Amniotic epithelial cell (primary cell): Measurements from ENCODE around the gene PHTF1.
"Not testable (repeated sequence)": the region's sequence is repeated elsewhere in the genome, so short reads cannot be mapped to it uniquely, and the experiment has no call there.

Experiments
- DNase-seq: peaks from one replicate; pipeline ENCODE4 v3.0.0-alpha.2; 2010; ENCODE audit warnings: low read depth

The PHTF1 gene

DNA sequence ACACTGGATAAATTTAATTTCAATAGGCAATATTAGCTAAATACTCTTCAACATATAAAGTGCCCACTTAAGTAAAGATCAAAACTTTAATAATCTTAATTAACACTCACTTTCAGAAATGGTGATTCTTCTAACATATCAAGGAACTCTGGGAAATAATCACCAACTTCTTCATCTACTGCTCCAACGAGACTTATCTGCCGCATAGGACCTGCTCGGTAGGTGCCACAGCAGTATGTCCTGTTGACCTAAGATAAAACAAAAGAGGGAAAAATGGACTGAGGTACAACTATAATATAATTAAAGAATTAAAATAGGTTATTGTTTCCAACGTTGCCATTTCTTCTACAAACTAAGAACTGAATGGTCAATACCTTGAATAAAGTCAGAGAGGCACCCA is 18.3 kb upstream of the PHTF1 start:
- DNase-seq: no peak

DNA sequence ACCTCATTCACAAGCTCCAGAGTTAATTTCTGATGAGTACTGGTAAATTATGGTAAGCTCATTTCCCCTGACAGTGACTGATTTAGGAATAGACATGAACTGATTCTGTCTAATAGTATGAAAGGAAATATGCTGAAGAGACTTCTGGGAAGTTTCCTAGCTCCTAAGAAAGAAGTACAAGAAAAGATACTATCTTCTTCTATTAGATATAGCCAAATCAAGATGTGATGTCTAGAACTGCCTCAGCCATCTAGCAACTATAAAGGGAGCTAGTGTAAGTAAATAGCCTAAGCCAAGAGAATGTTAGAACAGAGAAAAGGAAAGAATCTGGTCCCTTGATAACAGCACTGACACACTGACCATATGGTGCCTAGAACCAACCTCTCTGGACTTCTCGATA is 10.7 kb upstream of the PHTF1 start:
- no peak for DNase-seq

GRCh38 chr1:113769601-113769970 is 10.3 kb upstream of the PHTF1 start:
- DNase-seq: no peak

- DNase-seq: no peak
Observed at GRCh38 chr1:113768916-113769600, 9.8 kb upstream of the PHTF1 start.

- peak; percentile 73 for DNase-seq
Observed at GRCh38 chr1:113765306-113766230, 6.3 kb upstream of the PHTF1 start.

- no peak for DNase-seq
Observed at GRCh38 chr1:113763661-113764060, 4.4 kb upstream of the PHTF1 start.

GRCh38 chr1:113761937-113762336 is 2.7 kb upstream of the PHTF1 start:
- DNase-seq: no peak

DNA sequence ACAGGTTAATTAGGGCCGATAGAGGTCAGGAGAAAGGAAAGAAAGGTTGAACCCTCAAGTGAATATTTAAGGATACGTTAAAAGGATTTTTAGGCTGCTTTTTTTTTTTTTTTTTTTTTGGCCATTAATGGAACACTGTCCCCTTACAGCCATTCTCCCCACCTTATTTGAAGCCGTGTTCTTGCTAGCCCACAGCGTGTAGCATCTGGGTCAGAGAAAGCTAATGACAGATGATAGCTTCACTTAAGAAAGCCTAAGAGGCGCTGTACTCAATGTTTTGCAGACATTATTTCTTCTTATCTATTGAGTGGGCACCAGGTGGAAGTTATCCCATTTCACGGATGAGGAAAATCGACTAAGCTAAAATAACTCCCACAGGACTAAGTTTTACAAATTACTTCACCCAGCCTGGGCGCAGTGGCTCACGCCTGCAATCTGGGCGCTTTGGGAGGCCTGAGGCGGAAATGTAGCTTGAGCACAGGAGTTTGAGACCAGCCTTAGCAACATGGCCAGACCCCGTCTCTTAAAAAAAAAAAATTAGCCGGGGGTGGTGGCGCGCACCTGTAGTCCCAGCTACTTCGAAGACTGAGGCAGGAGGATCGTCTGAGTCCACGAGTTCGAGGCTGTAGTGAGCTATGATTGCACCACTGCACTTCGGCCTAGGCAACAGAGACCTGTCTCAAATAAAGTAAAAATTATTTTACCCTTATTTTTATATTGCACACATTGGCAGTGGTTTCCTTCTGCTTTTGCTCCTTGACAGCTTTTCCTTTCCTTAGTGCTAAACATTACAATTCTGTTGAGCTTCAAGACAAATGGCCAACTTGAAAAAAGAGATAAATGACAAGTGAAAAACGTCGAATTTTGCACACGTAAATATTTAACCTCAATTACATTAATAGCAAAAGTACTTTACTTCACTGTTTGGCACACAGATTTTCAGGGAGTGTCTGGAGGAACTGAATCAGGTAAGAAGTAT is 1.1 kb upstream of the PHTF1 start:
- peak; percentile 2 for DNase-seq

- DNase-seq: peak; percentile 27
Observed at GRCh38 chr1:113758631-113759332, 504 bp downstream of the PHTF1 start.

DNA sequence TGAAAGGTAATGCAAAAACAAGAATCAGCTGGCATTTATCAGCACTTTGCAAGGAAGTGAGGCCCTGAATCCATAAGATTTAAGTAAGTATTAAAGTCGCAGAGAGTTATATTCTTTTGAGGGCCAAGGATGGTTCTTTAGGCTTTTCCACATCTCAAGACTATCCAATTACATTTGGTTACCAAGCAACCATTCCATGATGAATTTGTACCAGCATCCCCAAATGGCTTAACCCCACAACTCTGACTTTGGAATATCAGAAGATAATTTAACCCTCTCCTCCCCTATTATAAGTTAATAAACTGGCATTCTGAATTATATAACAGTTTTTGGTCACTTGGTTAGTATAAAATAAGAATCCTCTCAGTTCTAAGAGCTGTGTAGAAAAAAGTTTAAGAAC is 2.8 kb downstream of the PHTF1 start:
- DNase-seq: no peak

- not testable (repeated sequence) for DNase-seq
Observed at GRCh38 chr1:113753333-113753732, 6.0 kb downstream of the PHTF1 start.

GRCh38 chr1:113751516-113751915 is 7.8 kb downstream of the PHTF1 start:
- no peak for DNase-seq

GRCh38 chr1:113751114-113751513 is 8.2 kb downstream of the PHTF1 start:
- no peak for DNase-seq

GRCh38 chr1:113749402-113749801 is 9.9 kb downstream of the PHTF1 start:
- DNase-seq: peak; percentile 12

DNA sequence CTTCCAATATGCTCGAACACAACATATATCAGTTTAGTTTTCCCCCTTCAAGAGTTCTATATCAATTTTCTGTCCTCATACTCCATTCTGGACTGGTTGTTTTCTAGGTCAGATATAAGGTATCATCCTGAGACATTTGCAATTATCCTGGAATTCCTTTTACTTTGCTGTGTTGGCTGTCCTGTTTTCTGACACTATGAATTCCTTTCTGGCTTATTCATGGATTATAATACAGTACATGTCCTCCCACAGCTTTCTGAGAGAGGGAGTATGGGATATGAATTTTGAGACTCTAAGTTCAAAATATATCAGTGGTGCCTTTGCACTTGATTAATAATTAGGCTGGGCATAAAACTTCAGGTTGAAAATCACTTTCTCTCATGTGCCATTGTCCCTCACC is 11.9 kb downstream of the PHTF1 start:
- peak; percentile 81 for DNase-seq

GRCh38 chr1:113745425-113745824 is 13.9 kb downstream of the PHTF1 start:
- no peak for DNase-seq

GRCh38 chr1:113744114-113744513 is 15.2 kb downstream of the PHTF1 start:
- DNase-seq: no peak

DNA sequence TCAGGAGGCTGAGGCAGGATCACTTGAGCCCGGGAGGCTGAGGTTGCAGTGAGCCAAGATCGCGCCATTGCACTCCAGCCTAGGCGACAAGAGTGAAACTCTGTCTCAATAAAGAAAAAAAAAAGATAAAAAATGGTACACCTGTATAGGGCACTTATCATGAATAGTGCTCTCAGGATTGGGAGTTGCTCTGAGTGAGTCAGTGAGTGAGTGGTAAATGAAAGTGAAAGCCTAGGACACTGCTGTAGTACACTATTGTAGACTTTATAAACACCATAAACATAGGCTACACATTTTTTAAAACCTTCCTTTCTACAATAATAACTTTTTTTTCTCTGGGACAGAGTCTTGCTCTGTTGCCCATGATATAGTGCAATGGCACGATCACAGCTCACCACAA is 16.8 kb downstream of the PHTF1 start:
- DNase-seq: peak; percentile 14

DNA sequence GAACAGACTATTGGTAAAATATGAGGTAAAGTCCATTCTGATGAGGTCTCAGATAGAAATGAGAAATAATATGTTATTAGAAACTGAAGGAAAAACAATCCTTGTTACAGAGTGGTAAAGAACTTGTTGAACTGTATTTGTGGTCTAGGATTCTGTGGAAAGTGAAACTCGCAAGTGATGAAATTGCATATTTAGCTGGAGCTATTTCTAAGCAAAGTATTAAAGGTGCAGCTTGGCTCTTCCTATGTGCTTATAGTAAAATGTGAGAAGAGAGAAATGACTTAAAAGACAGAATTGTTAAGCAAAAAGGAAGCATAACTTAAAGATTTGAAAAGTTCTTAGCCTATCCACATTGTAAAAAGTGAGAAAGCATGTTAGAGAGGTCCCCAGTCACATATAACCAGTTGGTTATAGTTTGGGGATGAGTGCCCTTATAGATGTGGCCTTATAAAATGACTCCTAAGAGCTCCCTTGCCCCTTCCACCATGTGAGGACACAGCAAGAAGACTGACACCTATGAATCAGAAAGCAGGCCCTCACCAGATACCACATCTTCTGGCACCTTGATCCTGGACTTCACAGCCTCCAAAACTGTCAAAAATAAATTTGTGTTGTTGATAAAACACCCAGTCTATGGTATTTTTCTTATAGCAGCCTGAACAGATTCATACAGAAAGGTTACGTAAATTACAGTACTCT is 24.8 kb downstream of the PHTF1 start:
- DNase-seq: no peak

GRCh38 chr1:113732802-113733201 is 26.5 kb downstream of the PHTF1 start:
- DNase-seq: peak; percentile 25

DNA sequence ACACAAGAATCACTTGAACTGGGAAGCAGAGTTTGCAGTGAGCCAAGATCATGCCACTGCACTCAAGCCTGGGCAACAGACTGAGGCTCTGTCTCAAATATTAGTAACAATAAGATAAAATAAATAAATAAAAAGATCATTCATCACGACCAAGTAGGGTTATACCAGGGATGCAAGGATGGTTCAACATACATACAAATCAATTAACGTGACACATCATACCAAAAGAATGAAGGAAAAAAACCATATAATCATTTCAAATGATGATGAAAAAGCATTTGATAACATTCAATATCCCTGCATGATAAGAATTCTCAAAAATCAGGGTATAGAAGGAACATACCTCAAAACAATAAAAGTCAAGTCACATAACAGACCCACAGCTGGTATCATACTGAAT is 38.3 kb downstream of the PHTF1 start:
- no peak for DNase-seq
